Measurements from ENCODE around the gene PCBP3.
A peak's percentile ranks its signal among the peaks of the same experiment; 100 is the strongest.

Gene PCBP3

DNA sequence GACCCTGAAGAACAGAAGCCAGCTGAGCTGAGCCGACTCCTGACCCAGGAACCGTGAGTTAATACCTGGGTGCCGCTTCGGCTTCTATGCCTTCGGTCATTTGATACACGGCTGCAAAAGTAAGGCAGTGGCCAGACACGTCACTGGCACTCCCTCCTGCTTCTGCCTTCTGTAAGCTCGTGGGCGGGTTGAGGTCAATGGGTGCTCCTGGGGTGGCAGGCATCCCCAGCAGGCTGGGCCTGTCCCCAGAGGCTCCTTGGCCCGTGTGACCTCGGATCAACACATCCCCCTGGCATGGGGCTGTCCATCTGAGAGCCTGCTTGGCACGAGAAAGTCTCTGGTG, 302.3 kb downstream of the PCBP3 start:
- TF ChIP-seq, protein P1, sequence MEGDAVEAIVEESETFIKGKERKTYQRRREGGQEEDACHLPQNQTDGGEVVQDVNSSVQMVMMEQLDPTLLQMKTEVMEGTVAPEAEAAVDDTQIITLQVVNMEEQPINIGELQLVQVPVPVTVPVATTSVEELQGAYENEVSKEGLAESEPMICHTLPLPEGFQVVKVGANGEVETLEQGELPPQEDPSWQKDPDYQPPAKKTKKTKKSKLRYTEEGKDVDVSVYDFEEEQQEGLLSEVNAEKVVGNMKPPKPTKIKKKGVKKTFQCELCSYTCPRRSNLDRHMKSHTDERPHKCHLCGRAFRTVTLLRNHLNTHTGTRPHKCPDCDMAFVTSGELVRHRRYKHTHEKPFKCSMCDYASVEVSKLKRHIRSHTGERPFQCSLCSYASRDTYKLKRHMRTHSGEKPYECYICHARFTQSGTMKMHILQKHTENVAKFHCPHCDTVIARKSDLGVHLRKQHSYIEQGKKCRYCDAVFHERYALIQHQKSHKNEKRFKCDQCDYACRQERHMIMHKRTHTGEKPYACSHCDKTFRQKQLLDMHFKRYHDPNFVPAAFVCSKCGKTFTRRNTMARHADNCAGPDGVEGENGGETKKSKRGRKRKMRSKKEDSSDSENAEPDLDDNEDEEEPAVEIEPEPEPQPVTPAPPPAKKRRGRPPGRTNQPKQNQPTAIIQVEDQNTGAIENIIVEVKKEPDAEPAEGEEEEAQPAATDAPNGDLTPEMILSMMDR (IDR thresholded peaks at IDR 0.05; ENCODE audit: low read depth, low read length) = no peak
- Histone ChIP-seq H3K27ac (no peak overlapping the region), H3K27me3 (ENCODE audit: insufficient read depth, low read depth, severe bottlenecking) (no peaks in the 10 kb centered on the region), H3K36me3 (no peaks in the 10 kb centered on the region), H3K4me3 (ENCODE audit: low read depth, low read length) (no peak overlapping the region), H3K9me3 (ENCODE audit: severe bottlenecking) (no peaks in the 10 kb centered on the region)
- no peak for DNase-seq

- no peaks in the 10 kb centered on the region for H3K27me3 ChIP-seq (ENCODE audit: insufficient read depth, low read depth, severe bottlenecking)
- H3K4me3 ChIP-seq (ENCODE audit: low read depth, low read length) = no peak overlapping the region
- DNase-seq = no peak
- TF ChIP-seq, protein P1 (IDR thresholded peaks at IDR 0.05; ENCODE audit: low read depth, low read length) = no peak
- H3K27ac ChIP-seq = no peak overlapping the region
- no peaks in the 10 kb centered on the region for H3K9me3 ChIP-seq (ENCODE audit: severe bottlenecking)
- H3K36me3 ChIP-seq = no peaks in the 10 kb centered on the region
Observed at GRCh38 chr21:45947296-45947695, 303.8 kb downstream of the PCBP3 start.

- H3K36me3 ChIP-seq = no peaks in the 10 kb centered on the region
- H3K9me3 ChIP-seq (ENCODE audit: severe bottlenecking) = no peaks in the 10 kb centered on the region
- no peak overlapping the region for H3K4me3 ChIP-seq (ENCODE audit: low read depth, low read length)
- no peak for DNase-seq
- TF ChIP-seq, protein P1 (IDR thresholded peaks at IDR 0.05; ENCODE audit: low read depth, low read length) = no peak
- H3K27ac ChIP-seq = no peak overlapping the region
- H3K27me3 ChIP-seq (ENCODE audit: insufficient read depth, low read depth, severe bottlenecking) = no peaks in the 10 kb centered on the region
Observed at GRCh38 chr21:45947716-45948255, 304.3 kb downstream of the PCBP3 start.

- DNase-seq = no peak
- Histone ChIP-seq H3K9me3 (ENCODE audit: severe bottlenecking) (no peaks in the 10 kb centered on the region), H3K36me3 (no peaks in the 10 kb centered on the region), H3K27me3 (ENCODE audit: insufficient read depth, low read depth, severe bottlenecking) (no peaks in the 10 kb centered on the region), H3K27ac (no peak overlapping the region), H3K4me3 (ENCODE audit: low read depth, low read length) (no peak overlapping the region)
- TF ChIP-seq, protein P1 (IDR thresholded peaks at IDR 0.05; ENCODE audit: low read depth, low read length) = no peak
Observed at GRCh38 chr21:45948576-45949141, 305.1 kb downstream of the PCBP3 start.

DNA sequence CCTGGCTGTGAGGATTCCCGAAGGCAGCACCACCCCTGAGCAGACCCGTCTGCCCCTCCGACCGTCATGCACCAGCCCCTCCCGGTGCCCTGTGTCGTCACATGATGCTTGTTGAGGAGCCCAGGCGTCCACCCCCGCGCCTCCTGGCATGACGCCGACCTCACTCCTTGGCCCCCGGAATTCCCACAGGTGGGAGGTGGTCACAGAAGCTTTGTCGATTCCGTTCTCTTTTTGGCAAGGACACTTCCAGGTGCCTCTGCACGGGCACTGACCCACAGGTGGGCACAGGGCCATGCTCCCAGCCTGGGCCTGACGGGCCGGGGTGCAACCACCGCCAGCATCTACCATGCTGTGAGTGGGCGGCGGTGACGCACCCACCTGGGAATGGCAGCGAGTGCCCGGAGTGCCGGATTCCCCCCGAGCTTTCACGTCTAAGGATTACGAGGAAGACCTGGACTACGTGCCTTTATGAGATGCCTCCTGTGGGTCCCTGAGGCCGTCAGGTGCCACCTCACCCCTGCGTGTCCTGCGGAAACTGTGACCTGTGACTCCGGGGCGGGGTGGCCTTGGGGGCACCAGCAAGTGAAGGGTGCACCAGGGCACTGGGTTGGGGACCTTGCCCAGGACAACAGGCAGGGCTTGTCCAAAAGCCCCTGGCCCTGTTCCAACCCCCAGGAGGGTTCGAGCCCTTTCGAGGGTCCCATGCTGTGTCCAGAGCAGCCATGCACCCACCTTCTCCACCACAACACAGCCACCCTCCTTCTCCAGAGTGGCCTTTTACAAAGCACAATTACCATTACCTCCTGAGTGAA, 306.6 kb downstream of the PCBP3 start:
- Histone ChIP-seq H3K27me3 (ENCODE audit: insufficient read depth, low read depth, severe bottlenecking) (no peaks in the 10 kb centered on the region), H3K36me3 (no peaks in the 10 kb centered on the region), H3K27ac (peak overlapping the region; percentile 52), H3K9me3 (ENCODE audit: severe bottlenecking) (no peaks in the 10 kb centered on the region), H3K4me3 (ENCODE audit: low read depth, low read length) (peak overlapping the region; percentile 7)
- TF ChIP-seq, protein P1 (IDR thresholded peaks at IDR 0.05; ENCODE audit: low read depth, low read length) = no peak
- DNase-seq = no peak

All from WERI-Rb-1 (cell line).